Uterus (tissue), 4 donors: Measurements from ENCODE around the gene ZNF532. TPM values are rescaled to one million over a fixed set of nuclear protein-coding genes. Genes with fewer than 3 reads are reported as not detected.

Experiments
- DNase-seq, 2 donors: peaks; one replicate each; pipeline ENCODE4 v3.0.0-alpha.2; 2019 to 2020
- H3K27ac ChIP-seq, 2 donors: fragments of 200-600 bp; sonication (generic); 1 replicate in 1 of 2; 2 replicates in 1 of 2; pipeline ENCODE4 v1.5.1; 2016 to 2018
- H3K27me3 ChIP-seq, 2 donors: fragments of 200-600 bp; sonication (generic); one replicate each; pipeline ENCODE4 v1.5.1; 2018 to 2019; ENCODE audit warnings: control low read depth in 1 of 2
- H3K36me3 ChIP-seq, 2 donors: fragments of 200-600 bp; sonication (generic); one replicate each; pipeline ENCODE4 v1.5.1; 2019; ENCODE audit warnings: control low read depth in 1 of 2
- H3K4me1 ChIP-seq, 2 donors: fragments of 200-600 bp; sonication (generic); one replicate each; pipeline ENCODE4 v1.5.1; 2018 to 2019; ENCODE audit warnings: control low read depth in 1 of 2
- H3K4me3 ChIP-seq, 2 donors: fragments of 200-600 bp; sonication (generic); 1 replicate in 1 of 2; 2 replicates in 1 of 2; pipeline ENCODE4 v1.5.1; 2018 to 2019; ENCODE audit warnings: mild to moderate bottlenecking in 1 of 2
- H3K9me3 ChIP-seq, 2 donors: fragments of 200-600 bp; sonication (generic); one replicate each; pipeline ENCODE4 v1.5.1; 2019; ENCODE audit warnings: control low read depth in 1 of 2
- CTCF ChIP-seq, 4 experiments: fragments of 200-600 bp in 2 of 4; fragments of 450-650 bp in 2 of 4; sonication (generic) in 2 of 4; IDR thresholded peaks; one replicate each; pipeline ENCODE4 v1.5.1; 2016 to 2019; ENCODE audit warnings: antibody characterized with exemption in 4 of 4, mild to moderate bottlenecking in 2 of 4, moderate library complexity in 1 of 4
- POLR2A ChIP-seq, 2 donors: fragments of 450-650 bp; IDR thresholded peaks; one replicate each; pipeline ENCODE4 v1.6.1; 2016; ENCODE audit warnings: antibody characterized with exemption in 2 of 2, mild to moderate bottlenecking in 1 of 2, moderate library complexity in 1 of 2
- intact Hi-C: fragments of 100-400 bp; cut with DNase I; formaldehyde crosslinking; loops from one replicate; pipeline ENCODE4 v1.15.1; 2023; ENCODE audit warnings: low total_unique reads
- total RNA-seq, 4 donors: library from RNA; depleted of rRNA in 3 of 4; stranded (reverse); fragments of >200 nt in 3 of 4; gene quantifications; one replicate each; pipeline versions ENCODE4 v1.1.0 to v1.2.4, GENCODE V29; 2014 to 2023
- donor health status: DM: yes; HTN: yes; CAD: no.

The ZNF532 gene
- total RNA-seq, 4 donors from 2014 or later = 32.4 to 174 (median 127) TPM

GRCh38 chr18:58996696-58997095 lies 132.0 kb downstream of the ZNF532 start:
- TF ChIP-seq POLR2A (IDR thresholded peaks at IDR 0.05) (no peak), CTCF (IDR thresholded peaks at IDR 0.05) (no peak)
- intact Hi-C loops = no loop called here
- Histone ChIP-seq H3K27ac (peak overlapping the region; percentile 35 to 60), H3K4me3 (no peak overlapping the region), H3K9me3 (no peaks in the 10 kb centered on the region), H3K27me3 (no peaks in the 10 kb centered on the region), H3K4me1 (peaks cover 0 to 13% of the 10 kb centered on the region in 2 donors), H3K36me3 (no peaks in the 10 kb centered on the region)
- DNase-seq = no peak

- peak; percentile 46 to 57 for DNase-seq
- intact Hi-C loops = no loop called here
- no peaks in the 10 kb centered on the region for H3K27me3 ChIP-seq
- peak overlapping the region; percentile 35 to 60 for H3K27ac ChIP-seq
- no peak for TF ChIP-seq POLR2A (IDR thresholded peaks at IDR 0.05)
- no peak for TF ChIP-seq CTCF (IDR thresholded peaks at IDR 0.05)
- H3K9me3 ChIP-seq = no peaks in the 10 kb centered on the region
- H3K4me1 ChIP-seq = peaks cover 0 to 13% of the 10 kb centered on the region in 2 donors
- no peak overlapping the region for H3K4me3 ChIP-seq
- no peaks in the 10 kb centered on the region for H3K36me3 ChIP-seq
Observed at GRCh38 chr18:58997811-58998337, 133.2 kb downstream of the ZNF532 start.

- Histone ChIP-seq H3K27me3 (no peaks in the 10 kb centered on the region), H3K27ac (peak overlapping the region; percentile 25 to 60), H3K9me3 (no peaks in the 10 kb centered on the region), H3K4me3 (no peak overlapping the region), H3K36me3 (no peaks in the 10 kb centered on the region), H3K4me1 (peaks cover 0 to 13% of the 10 kb centered on the region in 2 donors)
- TF ChIP-seq POLR2A (IDR thresholded peaks at IDR 0.05) (no peak), CTCF (IDR thresholded peaks at IDR 0.05) (no peak)
- intact Hi-C loops = no loop called here
- peak; percentile 77 to 79 for DNase-seq
Observed at GRCh38 chr18:58998401-58999203, 133.9 kb downstream of the ZNF532 start.

- H3K9me3 ChIP-seq = no peaks in the 10 kb centered on the region
- H3K4me1 ChIP-seq = peaks cover 0 to 4% of the 10 kb centered on the region in 2 donors
- H3K36me3 ChIP-seq = no peaks in the 10 kb centered on the region
- no peaks in the 10 kb centered on the region for H3K27me3 ChIP-seq
- H3K27ac ChIP-seq = no peak overlapping the region
- H3K4me3 ChIP-seq = no peak overlapping the region
- intact Hi-C loops = no loop called here
- TF ChIP-seq POLR2A (IDR thresholded peaks at IDR 0.05) = no peak
- TF ChIP-seq CTCF (IDR thresholded peaks at IDR 0.05) = no peak
- no peak for DNase-seq
Observed at GRCh38 chr18:59001166-59001565, 136.5 kb downstream of the ZNF532 start.

GRCh38 chr18:59001721-59002120 lies 137.0 kb downstream of the ZNF532 start:
- no peaks in the 10 kb centered on the region for H3K36me3 ChIP-seq
- H3K4me1 ChIP-seq = peaks cover 0 to 3% of the 10 kb centered on the region in 2 donors
- no peak overlapping the region for H3K4me3 ChIP-seq
- no peak overlapping the region for H3K27ac ChIP-seq
- intact Hi-C loops = no loop called here
- no peak for DNase-seq
- no peak for TF ChIP-seq CTCF (IDR thresholded peaks at IDR 0.05)
- no peak for TF ChIP-seq POLR2A (IDR thresholded peaks at IDR 0.05)
- no peaks in the 10 kb centered on the region for H3K9me3 ChIP-seq
- no peaks in the 10 kb centered on the region for H3K27me3 ChIP-seq
